Ovary (tissue), 9 donors: ENCODE measurements around the gene MARS1. TPM values are rescaled to one million over a fixed set of nuclear protein-coding genes. Genes with fewer than 3 reads are reported as not detected.

Experiments
- DNase-seq, 5 donors: peaks; one replicate each; pipeline ENCODE4 v3.0.0-alpha.2; 2019 to 2020
- H3K27ac ChIP-seq, 2 donors: fragments of 200-600 bp; one replicate each; pipeline versions ENCODE4 v1.5.1 to v1.8.0; 2019 to 2022
- H3K27me3 ChIP-seq: fragments of 200-600 bp; one replicate; pipeline ENCODE4 v1.8.0; 2022
- H3K36me3 ChIP-seq: fragments of 200-600 bp; sonication (generic); one replicate; pipeline ENCODE4 v1.5.1; 2019
- H3K4me1 ChIP-seq: one replicate; pipeline ENCODE4 v1.8.1; 2013; ENCODE audit warnings: mild to moderate bottlenecking, moderate library complexity; ENCODE audit not compliant: insufficient read depth
- H3K4me3 ChIP-seq: fragments of 200-600 bp; sonication (generic); one replicate; pipeline ENCODE4 v1.5.1; 2017
- H3K9me3 ChIP-seq, 2 donors: fragments of 200-600 bp in 1 of 2; sonication (generic) in 1 of 2; one replicate each; pipeline versions ENCODE4 v1.5.1 to v1.8.1; 2013 to 2019; ENCODE audit warnings: mild to moderate bottlenecking in 1 of 2, moderate library complexity in 1 of 2
- CTCF ChIP-seq, 3 donors: fragments of 450-650 bp in 2 of 3; fragments of 200-600 bp in 1 of 3; IDR thresholded peaks; one replicate each; pipeline versions ENCODE4 v1.5.1 to v1.8.0; 2016 to 2022; ENCODE audit warnings: antibody characterized with exemption in 3 of 3, mild to moderate bottlenecking in 1 of 3
- EP300 ChIP-seq: sonication (generic); formaldehyde crosslinking; IDR thresholded peaks from one replicate; pipeline ENCODE4 v1.6.1; 2017; ENCODE audit warnings: antibody characterized with exemption
- POLR2A ChIP-seq: fragments of 450-650 bp; IDR thresholded peaks from one replicate; pipeline ENCODE4 v1.6.1; 2017; ENCODE audit warnings: antibody characterized with exemption, mild to moderate bottlenecking, moderate library complexity
- WGBS, 3 donors: extraction: QIAGEN DNeasy Blood & Tissue Kit in 1 of 3; methylation state at CpG; one replicate each; pipeline versions ENCODE4 v1.1.5 to v1.1.7; 2013 to 2017; 5-methylcytosine and 5-hydroxymethylcytosine counted together
- intact Hi-C, 4 donors: fragments of 100-400 bp; cut with DNase I; formaldehyde crosslinking; loops; one replicate each; pipeline versions ENCODE4 v1.11.0 to v1.15.1; 2022 to 2023
- polyA plus RNA-seq, 2 donors: library from polyadenylated mRNA; stranded (reverse); fragments of 200-250 nt in 1 of 2; fragments of 350-450 nt in 1 of 2; fragmentation: Illumina TruSeq in 1 of 2; extraction: RNeasy Lipid Tissue Mini Kit (QIAGEN cat#74804) in 1 of 2; gene quantifications; one replicate each; pipeline ENCODE4 v1.2.3, GENCODE V29; 2013 to 2014
- total RNA-seq, 7 donors: library from RNA; depleted of rRNA in 2 of 7; stranded (reverse); fragments of >200 nt in 2 of 7; fragmentation: NEBNext Ultra II Directional in 3 of 7; extraction: Animal tissue kit (Norgen Biotek cat#: 25700) in 3 of 7; gene quantifications; one replicate each; pipeline versions ENCODE4 v1.1.0 to v1.2.4, GENCODE V29; 2016 to 2023
- donor health status: DM: no; HTN: no; CAD: no; lungs with moderate emphysema.
- donor health status: DM: no; HTN: no; CAD: no.
- donor health status: Bipolar disorder and iron deficiency.
- donor health status: DM: yes; HTN: yes; CAD: no.
- donor health status: DM: no; HTN: no; CAD: no.
- donor health status: DM: yes; HTN: yes; CAD: no.

The MARS1 gene
- total and polyA plus RNA-seq, 9 donors: 21.1 to 479 (median 66.4) TPM

DNA sequence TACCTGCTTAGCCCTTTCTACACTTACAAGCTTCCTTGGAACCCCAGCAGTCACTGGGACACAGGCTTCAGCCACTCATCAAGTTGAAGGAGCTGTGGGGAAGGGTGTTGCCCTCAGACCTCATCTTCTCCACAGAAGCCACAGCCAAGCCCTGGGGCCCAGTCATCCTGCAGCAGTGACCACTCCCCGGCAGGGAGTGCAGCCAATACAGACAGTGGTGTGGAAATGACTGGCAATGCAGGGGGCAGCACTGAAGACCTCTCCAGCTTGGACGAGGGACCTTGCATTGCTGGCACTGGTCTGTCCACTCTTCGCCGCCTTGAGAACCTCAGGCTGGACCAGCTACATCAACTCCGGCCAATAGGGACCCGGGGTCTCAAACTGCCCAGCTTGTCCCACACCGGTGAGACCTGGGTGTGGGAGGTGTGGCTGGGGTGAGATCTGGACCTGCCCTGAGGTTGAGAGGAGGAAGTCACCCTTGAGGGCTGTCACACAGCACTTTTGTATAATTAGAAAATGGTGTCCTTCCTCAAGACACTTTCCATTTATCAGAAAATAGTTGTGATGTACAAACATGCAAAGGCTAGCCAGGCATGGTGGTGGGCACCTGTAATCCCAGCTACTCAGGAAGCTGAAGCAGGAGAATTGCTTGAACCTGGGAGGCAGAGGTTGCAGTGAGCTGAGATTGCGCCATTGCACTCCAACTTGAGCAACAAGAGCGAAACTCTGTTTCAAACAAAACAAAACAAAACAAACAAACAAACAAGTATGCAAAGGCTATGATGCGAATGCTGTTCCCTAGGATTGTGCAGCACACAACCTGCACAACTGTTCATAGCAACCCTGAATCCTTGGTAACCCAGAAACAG is 18.3 kb upstream of the MARS1 start:
- Histone ChIP-seq H3K4me3 (no peak overlapping the region), H3K4me1 (no peaks in the 10 kb centered on the region), H3K36me3 (no peaks in the 10 kb centered on the region), H3K27me3 (no peaks in the 10 kb centered on the region), H3K9me3 (no peaks in the 10 kb centered on the region), H3K27ac (no peak overlapping the region)
- DNase-seq: no peak
- TF ChIP-seq CTCF (IDR thresholded peaks at IDR 0.05) (no peak), POLR2A (no peak), EP300 (no peak)
- intact Hi-C loops: no loop called here
- WGBS, 3 donors: 86 to 87% (median 86%) methylated on average over 10 of the region's 10 CpGs

DNA sequence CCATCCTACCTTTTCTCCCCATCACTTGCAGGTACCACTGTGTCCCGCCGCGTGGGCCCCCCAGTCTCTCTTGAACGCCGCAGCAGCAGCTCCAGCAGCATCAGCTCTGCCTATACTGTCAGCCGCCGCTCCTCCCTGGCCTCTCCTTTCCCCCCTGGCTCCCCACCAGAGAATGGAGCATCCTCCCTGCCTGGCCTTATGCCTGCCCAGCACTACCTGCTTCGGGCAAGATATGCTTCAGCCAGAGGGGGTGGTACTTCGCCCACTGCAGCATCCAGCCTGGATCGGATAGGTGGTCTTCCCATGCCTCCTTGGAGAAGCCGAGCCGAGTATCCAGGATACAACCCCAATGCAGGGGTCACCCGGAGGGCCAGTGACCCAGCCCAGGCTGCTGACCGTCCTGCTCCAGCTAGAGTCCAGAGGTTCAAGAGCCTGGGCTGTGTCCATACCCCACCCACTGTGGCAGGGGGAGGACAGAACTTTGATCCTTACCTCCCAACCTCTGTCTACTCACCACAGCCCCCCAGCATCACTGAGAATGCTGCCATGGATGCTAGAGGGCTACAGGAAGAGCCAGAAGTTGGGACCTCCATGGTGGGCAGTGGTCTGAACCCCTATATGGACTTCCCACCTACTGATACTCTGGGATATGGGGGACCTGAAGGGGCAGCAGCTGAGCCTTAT is 17.4 kb upstream of the MARS1 start:
- no peaks in the 10 kb centered on the region for H3K36me3 ChIP-seq
- H3K4me1 ChIP-seq: no peaks in the 10 kb centered on the region
- WGBS, 3 donors: 89 to 95% (median 91%) methylated on average over 14 of the region's 14 CpGs
- intact Hi-C loops: no loop called here
- H3K4me3 ChIP-seq: no peak overlapping the region
- H3K9me3 ChIP-seq: no peaks in the 10 kb centered on the region
- H3K27ac ChIP-seq: no peak overlapping the region
- DNase-seq: no peak
- H3K27me3 ChIP-seq: no peaks in the 10 kb centered on the region
- no peak for TF ChIP-seq CTCF (IDR thresholded peaks at IDR 0.05)
- no peak for TF ChIP-seq POLR2A
- no peak for TF ChIP-seq EP300

DNA sequence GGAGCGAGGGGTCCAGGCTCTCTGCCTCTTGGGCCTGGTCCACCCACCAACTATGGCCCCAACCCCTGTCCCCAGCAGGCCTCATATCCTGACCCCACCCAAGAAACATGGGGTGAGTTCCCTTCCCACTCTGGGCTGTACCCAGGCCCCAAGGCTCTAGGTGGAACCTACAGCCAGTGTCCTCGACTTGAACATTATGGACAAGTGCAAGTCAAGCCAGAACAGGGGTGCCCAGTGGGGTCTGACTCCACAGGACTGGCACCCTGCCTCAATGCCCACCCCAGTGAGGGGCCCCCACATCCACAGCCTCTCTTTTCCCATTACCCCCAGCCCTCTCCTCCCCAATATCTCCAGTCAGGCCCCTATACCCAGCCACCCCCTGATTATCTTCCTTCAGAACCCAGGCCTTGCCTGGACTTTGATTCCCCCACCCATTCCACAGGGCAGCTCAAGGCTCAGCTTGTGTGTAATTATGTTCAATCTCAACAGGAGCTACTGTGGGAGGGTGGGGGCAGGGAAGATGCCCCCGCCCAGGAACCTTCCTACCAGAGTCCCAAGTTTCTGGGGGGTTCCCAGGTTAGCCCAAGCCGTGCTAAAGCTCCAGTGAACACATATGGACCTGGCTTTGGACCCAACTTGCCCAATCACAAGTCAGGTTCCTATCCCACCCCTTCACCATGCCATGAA is 16.8 kb upstream of the MARS1 start:
- Histone ChIP-seq H3K4me3 (no peak overlapping the region), H3K36me3 (no peaks in the 10 kb centered on the region), H3K4me1 (peaks cover 5% of the 10 kb centered on the region), H3K9me3 (no peaks in the 10 kb centered on the region), H3K27ac (no peak overlapping the region), H3K27me3 (no peaks in the 10 kb centered on the region)
- no peak for DNase-seq
- TF ChIP-seq CTCF (IDR thresholded peaks at IDR 0.05) (no peak), POLR2A (no peak), EP300 (no peak)
- intact Hi-C loops: no loop called here
- WGBS, 3 donors: 80 to 93% (median 83%) methylated on average over 4 of the region's 4 CpGs

GRCh38 chr12:57471661-57472060 is 16.2 kb upstream of the MARS1 start:
- Histone ChIP-seq H3K36me3 (no peaks in the 10 kb centered on the region), H3K4me3 (no peak overlapping the region), H3K27ac (no peak overlapping the region), H3K4me1 (peaks cover 7% of the 10 kb centered on the region), H3K27me3 (no peaks in the 10 kb centered on the region), H3K9me3 (no peaks in the 10 kb centered on the region)
- no peak for DNase-seq
- intact Hi-C loops: no loop called here
- TF ChIP-seq EP300 (no peak), POLR2A (no peak), CTCF (IDR thresholded peaks at IDR 0.05) (no peak)
- WGBS, 3 donors: 77 to 86% (median 83%) methylated on average over 3 of the region's 3 CpGs
